HFF-Myc (cell line): ENCODE data around the gene SYNPO2.
A peak's percentile ranks its signal among the peaks of the same experiment; 100 is the strongest.

Source experiments
- DNase-seq: peaks from one replicate; pipeline ENCODE4 v3.0.0-alpha.2; 2011; ENCODE audit warnings: low read depth; ENCODE audit errors: extremely low read depth
- H3K4me3 ChIP-seq: replicated peaks from 2 replicates; pipeline ENCODE4 v1.5.1; 2011; ENCODE audit warnings: low read depth, mild to moderate bottlenecking, control low read depth, low read length
- CTCF ChIP-seq: IDR thresholded peaks from 2 replicates; pipeline ENCODE4 v1.5.1; 2012; ENCODE audit warnings: mild to moderate bottlenecking, low read depth, low read length, control low read depth; ENCODE audit errors: missing control alignments

The SYNPO2 gene

GRCh38 chr4:118888666-118889311 lies at the start of gene SYNPO2:
TSS of gene SYNPO2 (plus strand) at chr4:118888854. CDS start at chr4:118889037, 183 bp downstream.
- DNase-seq = no peak
- TF ChIP-seq CTCF = no peak
- H3K4me3 ChIP-seq = peak within 1 kb of the TSS; percentile 54

GRCh38 chr4:118839221-118839927 lies 49.3 kb upstream of the SYNPO2 start:
- TF ChIP-seq CTCF = peak; percentile 3
- no peak overlapping the region for H3K4me3 ChIP-seq
- DNase-seq = no peak

- no peak for TF ChIP-seq CTCF
- no peak for DNase-seq
- H3K4me3 ChIP-seq = no peak overlapping the region
Measured at GRCh38 chr4:118842055-118842454, 46.6 kb upstream of the SYNPO2 start.

- TF ChIP-seq CTCF = no peak
- H3K4me3 ChIP-seq = no peak overlapping the region
- DNase-seq = no peak
Measured at GRCh38 chr4:118843237-118843636, 45.4 kb upstream of the SYNPO2 start.

- no peak for DNase-seq
- TF ChIP-seq CTCF = no peak
- no peak overlapping the region for H3K4me3 ChIP-seq
Measured at GRCh38 chr4:118845552-118846050, 43.1 kb upstream of the SYNPO2 start.

GRCh38 chr4:118846979-118847378 lies 41.7 kb upstream of the SYNPO2 start:
- H3K4me3 ChIP-seq = no peak overlapping the region
- TF ChIP-seq CTCF = no peak
- DNase-seq = no peak

GRCh38 chr4:118848242-118848641 lies 40.4 kb upstream of the SYNPO2 start:
- H3K4me3 ChIP-seq = no peak overlapping the region
- no peak for TF ChIP-seq CTCF
- DNase-seq = no peak
